ENCODE measurements around the gene KCNMB3. TPM values are rescaled to one million over a fixed set of nuclear protein-coding genes. Genes with fewer than 3 reads are reported as not detected.
"Not testable (repeated sequence)": the region's sequence is repeated elsewhere in the genome, so short reads cannot be mapped to it uniquely, and the experiment has no call there.

KCNMB3 gene
- total RNA-seq, 4 donors from 2014 or later, result 1.6 to 6.3 (median 3.5) TPM

DNA sequence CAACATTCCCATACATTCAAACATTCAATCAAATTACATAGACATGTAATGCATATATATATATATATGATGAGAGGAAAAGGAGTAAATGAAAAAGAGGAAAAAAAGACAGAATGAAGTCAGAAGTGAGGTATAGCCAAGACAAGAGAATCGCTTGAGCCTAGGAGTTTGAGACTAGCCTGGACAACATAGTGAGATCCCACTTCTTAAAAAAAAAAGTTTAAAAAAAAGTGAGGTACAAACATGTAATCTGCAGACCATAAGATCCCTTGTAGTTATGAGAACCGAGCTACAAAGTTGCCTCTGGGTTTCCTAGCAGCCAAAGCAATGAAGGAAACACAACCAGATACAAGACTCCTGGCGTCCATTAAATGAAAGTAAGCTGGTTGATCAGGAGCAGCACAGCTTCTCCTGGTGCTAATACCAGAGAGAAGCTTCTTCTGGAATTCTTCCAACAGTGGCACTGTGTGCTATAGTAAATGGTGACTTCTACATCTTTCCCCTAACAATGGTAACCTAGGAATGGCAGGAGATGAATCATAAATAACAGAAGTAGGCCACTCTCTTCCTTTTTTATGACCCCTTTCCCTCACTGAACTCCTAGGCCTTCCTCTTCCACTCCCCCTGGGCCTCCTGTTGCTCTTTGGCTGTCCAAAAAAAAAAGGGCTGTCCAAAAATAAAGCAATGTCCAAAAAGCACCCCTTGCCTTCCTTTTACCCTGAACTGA, 3.5 kb downstream of the KCNMB3 start:
- no peak for DNase-seq (ENCODE audit: low spot score)
- TF ChIP-seq CTCF (IDR thresholded peaks at IDR 0.05), result no peak
- ATAC-seq (ENCODE audit: low FRiP score), result no peak

DNA sequence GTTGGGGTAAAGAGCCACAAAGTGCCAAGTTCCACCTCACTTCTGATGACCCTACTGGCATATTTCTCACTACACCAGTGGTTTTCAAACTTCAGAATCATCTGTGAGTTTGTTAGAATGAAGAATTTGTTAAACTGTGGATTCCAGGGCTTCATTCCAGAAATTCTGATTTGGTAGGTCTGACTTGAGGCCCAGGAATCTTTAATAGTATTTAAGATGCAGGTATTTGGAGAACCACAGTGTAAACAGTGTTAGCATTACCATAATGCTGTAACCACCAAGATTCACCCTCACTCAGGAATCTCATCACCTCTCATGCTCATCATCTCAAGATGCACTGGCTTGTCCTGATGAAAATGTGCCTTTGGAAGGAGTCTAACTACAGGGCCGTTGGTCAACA, 6.0 kb downstream of the KCNMB3 start:
- DNase-seq (ENCODE audit: low spot score), result no peak
- no peak for TF ChIP-seq CTCF (IDR thresholded peaks at IDR 0.05)
- no peak for ATAC-seq (ENCODE audit: low FRiP score)

GRCh38 chr3:179242859-179243258, 8.1 kb downstream of the KCNMB3 start:
- DNase-seq (ENCODE audit: low spot score); ATAC-seq (ENCODE audit: low FRiP score): not testable (repeated sequence)

GRCh38 chr3:179240299-179240698, 10.6 kb downstream of the KCNMB3 start:
- not testable (repeated sequence) for ATAC-seq (ENCODE audit: low FRiP score)

GRCh38 chr3:179236669-179237301, 14.1 kb downstream of the KCNMB3 start:
- no peak for ATAC-seq (ENCODE audit: low FRiP score)
- no peak for TF ChIP-seq CTCF (IDR thresholded peaks at IDR 0.05)

More at GRCh38 chr3:179240299-179240698, 10.6 kb downstream of the KCNMB3 start:
- DNase-seq (ENCODE audit: low spot score), result not testable (repeated sequence)

GRCh38 chr3:179234199-179234598, 16.7 kb downstream of the KCNMB3 start:
- DNase-seq (ENCODE audit: low spot score) (no peak), ATAC-seq (ENCODE audit: low FRiP score) (no peak)
- no peak for TF ChIP-seq CTCF (IDR thresholded peaks at IDR 0.05)

More at GRCh38 chr3:179236669-179237301, 14.1 kb downstream of the KCNMB3 start:
- DNase-seq (ENCODE audit: low spot score), result no peak

- ATAC-seq (ENCODE audit: low FRiP score) (no peak), DNase-seq (ENCODE audit: low spot score) (no peak)
- no peak for TF ChIP-seq CTCF (IDR thresholded peaks at IDR 0.05)
These were observed 17.9 kb downstream of the KCNMB3 start for GRCh38 chr3:179233043-179233442.

DNA sequence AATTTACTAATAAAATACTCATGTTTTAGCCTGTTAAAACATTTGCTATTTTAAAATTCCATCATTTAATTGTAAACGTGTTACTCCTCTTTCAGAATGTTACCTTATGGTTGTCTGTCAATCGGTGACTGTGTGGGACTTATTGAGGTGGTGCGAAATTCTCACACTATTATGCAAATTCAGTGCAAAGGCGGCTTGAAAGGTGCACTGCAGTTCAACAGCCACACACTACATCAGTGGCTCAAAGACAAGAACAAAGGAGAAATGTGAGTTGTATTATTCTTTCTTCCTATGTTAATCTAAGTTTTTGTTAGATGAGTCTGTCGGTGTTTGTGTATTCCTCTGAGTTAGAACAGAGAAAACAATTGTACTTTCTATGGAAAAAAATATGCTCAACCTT, 21.7 kb downstream of the KCNMB3 start:
- no peak for TF ChIP-seq CTCF (IDR thresholded peaks at IDR 0.05)
- DNase-seq (ENCODE audit: low spot score) (no peak), ATAC-seq (ENCODE audit: low FRiP score) (no peak)

All from omental fat pad (tissue), 4 donors.